Chondrocyte (in vitro differentiated cells): Measurements from ENCODE around the gene HCN4. TPM values are rescaled to one million over a fixed set of nuclear protein-coding genes. Genes with fewer than 3 reads are reported as not detected.

Experiments used
- DNase-seq: peaks from one replicate; pipeline ENCODE4 v3.0.0; 2021; ENCODE audit warnings: mixed read lengths, low spot score
- H3K27ac Mint-ChIP-seq: one replicate; pipeline ENCODE4 v1.8.0; 2021; ENCODE audit warnings: mild to moderate bottlenecking, moderate library complexity, mixed read lengths; ENCODE audit not compliant: unreplicated experiment
- H3K27me3 Mint-ChIP-seq: 2 replicates; pipeline ENCODE4 v1.8.0; 2021; ENCODE audit warnings: low read depth, mixed read lengths
- H3K36me3 Mint-ChIP-seq: 2 replicates; pipeline ENCODE4 v1.8.0; 2021; ENCODE audit warnings: low read depth, mixed read lengths
- H3K4me1 Mint-ChIP-seq: 2 replicates; pipeline ENCODE4 v1.8.0; 2021; ENCODE audit warnings: low read depth, mild to moderate bottlenecking, mixed read lengths
- H3K4me3 Mint-ChIP-seq: one replicate; pipeline ENCODE4 v1.8.0; 2021; ENCODE audit warnings: mild to moderate bottlenecking, moderate library complexity, mixed read lengths; ENCODE audit not compliant: unreplicated experiment
- H3K9me3 Mint-ChIP-seq: 2 replicates; pipeline ENCODE4 v1.8.0; 2021; ENCODE audit warnings: low read depth, mixed read lengths
- CTCF ChIP-seq: fragments of 200-600 bp; sonication (generic); IDR thresholded peaks from 2 replicates; pipeline ENCODE4 v1.5.0; 2021; ENCODE audit warnings: antibody characterized with exemption, mild to moderate bottlenecking, moderate library complexity
- total RNA-seq: library from RNA; stranded (reverse); gene quantifications from 3 replicates; pipeline ENCODE4 v1.2.1, GENCODE V29; 2021

Gene HCN4
- total RNA-seq, 1 donor from 2014 or later = 0.05 TPM

GRCh38 chr15:73322665-73323373 is 45.9 kb downstream of the HCN4 start:
- TF ChIP-seq CTCF = no peak
- Mint-ChIP-seq H3K27me3 (peaks cover 9% of the 10 kb centered on the region), H3K27ac (no peak overlapping the region), H3K4me1 (peaks cover 7% of the 10 kb centered on the region), H3K36me3 (no peaks in the 10 kb centered on the region), H3K9me3 (no peaks in the 10 kb centered on the region), H3K4me3 (no peak overlapping the region)
- DNase-seq = peak; percentile 85

- Mint-ChIP-seq H3K27ac (no peak overlapping the region), H3K9me3 (no peaks in the 10 kb centered on the region), H3K4me1 (peaks cover 7% of the 10 kb centered on the region), H3K36me3 (no peaks in the 10 kb centered on the region), H3K27me3 (peaks cover 9% of the 10 kb centered on the region), H3K4me3 (no peak overlapping the region)
- DNase-seq = peak; percentile 40
- TF ChIP-seq CTCF = no peak
Measured at GRCh38 chr15:73321496-73322450, 47.0 kb downstream of the HCN4 start.

GRCh38 chr15:73320619-73321180 is 48.1 kb downstream of the HCN4 start:
- Mint-ChIP-seq H3K27me3 (peaks cover 5% of the 10 kb centered on the region), H3K4me3 (no peak overlapping the region), H3K9me3 (no peaks in the 10 kb centered on the region), H3K27ac (no peak overlapping the region), H3K36me3 (no peaks in the 10 kb centered on the region), H3K4me1 (peaks cover 3% of the 10 kb centered on the region)
- peak; percentile 48 for DNase-seq
- TF ChIP-seq CTCF = no peak

- Mint-ChIP-seq H3K27me3 (peaks cover 2% of the 10 kb centered on the region), H3K4me3 (no peak overlapping the region), H3K27ac (no peak overlapping the region), H3K4me1 (no peaks in the 10 kb centered on the region), H3K36me3 (no peaks in the 10 kb centered on the region), H3K9me3 (no peaks in the 10 kb centered on the region)
- no peak for TF ChIP-seq CTCF
- peak; percentile 30 for DNase-seq
Measured at GRCh38 chr15:73319460-73320245, 49.1 kb downstream of the HCN4 start.
